NCI-H1694 treated with DMSO at 0.1 percent for 48 hours (cell line): ENCODE results near the gene CDKAL1.
"Not testable (repeated sequence)": the region's sequence is repeated elsewhere in the genome, so short reads cannot be mapped to it uniquely, and the experiment has no call there.

Source experiments
- DNase-seq: peaks from one replicate; lab custom pipeline; 2025; lab: John Stamatoyannopoulos, UW

Gene CDKAL1

GRCh38 chr6:20879121-20879520 is 344.9 kb downstream of the CDKAL1 start:
- no peak for DNase-seq

- DNase-seq = no peak
These were observed 345.3 kb downstream of the CDKAL1 start for GRCh38 chr6:20879526-20879925.

- no peak for DNase-seq
These were observed 347.1 kb downstream of the CDKAL1 start for GRCh38 chr6:20881365-20881764.

GRCh38 chr6:20882014-20882413 is 347.8 kb downstream of the CDKAL1 start:
- no peak for DNase-seq

- DNase-seq = no peak
These were observed 350.8 kb downstream of the CDKAL1 start for GRCh38 chr6:20885076-20885475.

- no peak for DNase-seq
These were observed 356.9 kb downstream of the CDKAL1 start for GRCh38 chr6:20891161-20891560.

- DNase-seq = no peak
These were observed 358.1 kb downstream of the CDKAL1 start for GRCh38 chr6:20892365-20892764.

GRCh38 chr6:20893412-20893811 is 359.2 kb downstream of the CDKAL1 start:
- DNase-seq = no peak

- no peak for DNase-seq
These were observed 366.3 kb downstream of the CDKAL1 start for GRCh38 chr6:20900389-20901160.

GRCh38 chr6:20905377-20905776 is 371.1 kb downstream of the CDKAL1 start:
- no peak for DNase-seq

GRCh38 chr6:20906945-20907344 is 372.7 kb downstream of the CDKAL1 start:
- no peak for DNase-seq

- no peak for DNase-seq
These were observed 373.3 kb downstream of the CDKAL1 start for GRCh38 chr6:20907486-20908071.

GRCh38 chr6:20909621-20910020 is 375.4 kb downstream of the CDKAL1 start:
- DNase-seq = no peak

- no peak for DNase-seq
These were observed 377.5 kb downstream of the CDKAL1 start for GRCh38 chr6:20911712-20912111.

GRCh38 chr6:20915156-20915555 is 380.9 kb downstream of the CDKAL1 start:
- DNase-seq = no peak

- DNase-seq = no peak
These were observed 381.4 kb downstream of the CDKAL1 start for GRCh38 chr6:20915626-20916025.

- DNase-seq = no peak
These were observed 381.8 kb downstream of the CDKAL1 start for GRCh38 chr6:20916086-20916485.

- DNase-seq = no peak
These were observed 384.6 kb downstream of the CDKAL1 start for GRCh38 chr6:20918868-20919267.

GRCh38 chr6:20919677-20920385 is 385.6 kb downstream of the CDKAL1 start:
- no peak for DNase-seq

GRCh38 chr6:20921578-20921977 is 387.3 kb downstream of the CDKAL1 start:
- no peak for DNase-seq

GRCh38 chr6:20922743-20923142 is 388.5 kb downstream of the CDKAL1 start:
- no peak for DNase-seq

GRCh38 chr6:20924094-20924493 is 389.8 kb downstream of the CDKAL1 start:
- DNase-seq = not testable (repeated sequence)

- no peak for DNase-seq
These were observed 390.8 kb downstream of the CDKAL1 start for GRCh38 chr6:20924911-20925543.
